Neural cell (in vitro differentiated cells): ENCODE measurements around the gene FERMT2. TPM values are rescaled to one million over a fixed set of nuclear protein-coding genes. Genes with fewer than 3 reads are reported as not detected.

Source experiments
- H2AFZ ChIP-seq: fragments of 200-600, 300-800 bp; sonication (generic), shearing (Covaris generic); 2 replicates; pipeline ENCODE4 v1.6.0; 2014; ENCODE audit warnings: low read depth, mild to moderate bottlenecking, antibody characterized with exemption, low read length, moderate library complexity
- H3F3A ChIP-seq: fragments of 200-600 bp; shearing (Covaris generic); 2 replicates; pipeline ENCODE4 v1.6.1; 2016; ENCODE audit warnings: mild to moderate bottlenecking, moderate library complexity, mixed read lengths, antibody characterized with exemption, low read length; ENCODE audit not compliant: insufficient read depth, poor library complexity, severe bottlenecking
- H3K27ac ChIP-seq: fragments of 200-600, 300-800 bp; sonication (generic), shearing (Covaris generic); 2 replicates; pipeline ENCODE4 v1.5.1; 2014; ENCODE audit warnings: mild to moderate bottlenecking, low read length, moderate library complexity
- H3K27me3 ChIP-seq: fragments of 300-800, 200-600 bp; sonication (generic), shearing (Covaris generic); 2 replicates; pipeline ENCODE4 v1.6.0; 2014; ENCODE audit warnings: mild to moderate bottlenecking, low read depth, low read length, moderate library complexity; ENCODE audit not compliant: insufficient read depth
- H3K36me3 ChIP-seq: fragments of 300-800, 200-600 bp; sonication (generic), shearing (Covaris generic); 2 replicates; pipeline ENCODE4 v1.5.1; 2014; ENCODE audit warnings: mild to moderate bottlenecking, antibody characterized with exemption, low read length, moderate library complexity; ENCODE audit not compliant: insufficient read depth
- H3K4me2 ChIP-seq: fragments of 300-800, 200-600 bp; sonication (generic), shearing (Covaris generic); 2 replicates; pipeline ENCODE4 v1.6.0; 2014; ENCODE audit warnings: mild to moderate bottlenecking, low read length
- H3K4me3 ChIP-seq: fragments of 300-800, 200-600 bp; sonication (generic), shearing (Covaris generic); 2 replicates; pipeline ENCODE4 v1.5.1; 2014; ENCODE audit warnings: mild to moderate bottlenecking, low read length, moderate library complexity
- H3K79me2 ChIP-seq: fragments of 200-600 bp; shearing (Covaris generic); replicated peaks from 2 replicates; pipeline ENCODE4 v1.6.0; 2014; ENCODE audit warnings: mild to moderate bottlenecking, low read length, moderate library complexity; ENCODE audit not compliant: insufficient read depth
- H3K9ac ChIP-seq: fragments of 300-800, 200-600 bp; sonication (generic), shearing (Covaris generic); 2 replicates; pipeline ENCODE4 v1.6.1; 2016; ENCODE audit warnings: mild to moderate bottlenecking, low read length, mixed read lengths
- H3K9me2 ChIP-seq: fragments of 200-600 bp; shearing (Covaris generic); 2 replicates; pipeline ENCODE4 v1.6.1; 2016; ENCODE audit warnings: mild to moderate bottlenecking, low read length, mixed read lengths; ENCODE audit not compliant: insufficient read depth
- H3K9me3 ChIP-seq: fragments of 200-600, 300-800 bp; sonication (generic), shearing (Covaris generic); 2 replicates; pipeline ENCODE4 v1.6.1; 2016; ENCODE audit warnings: mild to moderate bottlenecking, mixed run types, low read length, moderate library complexity, mixed read lengths
- H4K20me1 ChIP-seq: fragments of 200-600 bp; shearing (Covaris generic); 2 replicates; pipeline ENCODE4 v1.6.1; 2016; ENCODE audit warnings: mild to moderate bottlenecking, mixed run types; ENCODE audit not compliant: insufficient read depth
- EP300 ChIP-seq: fragments of 450-650 bp; conservative IDR thresholded peaks from 2 replicates; pipeline ENCODE4 v1.6.1; 2014; ENCODE audit warnings: antibody characterized with exemption, mild to moderate bottlenecking, moderate library complexity; ENCODE audit not compliant: poor library complexity, severe bottlenecking
- EZH2 ChIP-seq: fragments of 200-600, 300-800 bp; shearing (Covaris generic), sonication (generic); IDR thresholded peaks from 2 replicates; pipeline ENCODE4 v1.6.1; 2014; ENCODE audit warnings: antibody characterized with exemption, low read length, borderline replicate concordance, mild to moderate bottlenecking; ENCODE audit not compliant: insufficient read depth, poor library complexity, severe bottlenecking
- MXI1 ChIP-seq: fragments of 450-650 bp; conservative IDR thresholded peaks from 2 replicates; pipeline ENCODE4 v1.6.1; 2014; ENCODE audit warnings: antibody characterized with exemption, mild to moderate bottlenecking; ENCODE audit not compliant: poor library complexity, severe bottlenecking
- POLR2AphosphoS5 ChIP-seq: IDR thresholded peaks from 2 replicates; pipeline ENCODE4 v1.6.1; 2012
- RAD21 ChIP-seq: fragments of 450-650 bp; conservative IDR thresholded peaks from 2 replicates; pipeline ENCODE4 v1.6.1; 2014; ENCODE audit warnings: antibody characterized with exemption, mild to moderate bottlenecking, moderate library complexity
- SMC3 ChIP-seq: fragments of 450-650 bp; conservative IDR thresholded peaks from 2 replicates; pipeline ENCODE4 v1.6.1; 2014; ENCODE audit warnings: antibody characterized with exemption, mild to moderate bottlenecking, moderate library complexity; ENCODE audit not compliant: poor library complexity
- TAF1 ChIP-seq: IDR thresholded peaks from 2 replicates; pipeline ENCODE4 v1.6.1; 2012; ENCODE audit warnings: low read depth
- polyA minus RNA-seq: library from RNA; depleted of rRNA, polyadenylated mRNA; stranded (reverse); fragments of >200 nt; gene quantifications from 2 replicates; pipeline ENCODE4 v1.2.3, GENCODE V29; 2014
- polyA plus RNA-seq: library from polyadenylated mRNA; depleted of rRNA; stranded (reverse); fragments of >200 nt; gene quantifications from 2 replicates; pipeline ENCODE4 v1.2.3, GENCODE V29; 2014
- TF ChIP-seq, protein P1 (sequence below): IDR thresholded peaks from 2 replicates; pipeline ENCODE4 v1.6.1; 2012; ENCODE audit warnings: borderline replicate concordance
- TF ChIP-seq, protein P2 (sequence below): fragments of 450-650 bp; IDR thresholded peaks from 2 replicates; pipeline ENCODE4 v1.5.1; 2014; ENCODE audit warnings: antibody characterized with exemption, mild to moderate bottlenecking, moderate library complexity; ENCODE audit not compliant: poor library complexity, severe bottlenecking

Gene FERMT2, protein sequence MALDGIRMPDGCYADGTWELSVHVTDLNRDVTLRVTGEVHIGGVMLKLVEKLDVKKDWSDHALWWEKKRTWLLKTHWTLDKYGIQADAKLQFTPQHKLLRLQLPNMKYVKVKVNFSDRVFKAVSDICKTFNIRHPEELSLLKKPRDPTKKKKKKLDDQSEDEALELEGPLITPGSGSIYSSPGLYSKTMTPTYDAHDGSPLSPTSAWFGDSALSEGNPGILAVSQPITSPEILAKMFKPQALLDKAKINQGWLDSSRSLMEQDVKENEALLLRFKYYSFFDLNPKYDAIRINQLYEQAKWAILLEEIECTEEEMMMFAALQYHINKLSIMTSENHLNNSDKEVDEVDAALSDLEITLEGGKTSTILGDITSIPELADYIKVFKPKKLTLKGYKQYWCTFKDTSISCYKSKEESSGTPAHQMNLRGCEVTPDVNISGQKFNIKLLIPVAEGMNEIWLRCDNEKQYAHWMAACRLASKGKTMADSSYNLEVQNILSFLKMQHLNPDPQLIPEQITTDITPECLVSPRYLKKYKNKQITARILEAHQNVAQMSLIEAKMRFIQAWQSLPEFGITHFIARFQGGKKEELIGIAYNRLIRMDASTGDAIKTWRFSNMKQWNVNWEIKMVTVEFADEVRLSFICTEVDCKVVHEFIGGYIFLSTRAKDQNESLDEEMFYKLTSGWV
- polyA plus RNA-seq (58.1 and 59.6 TPM in 2 replicates), polyA minus RNA-seq (49.9 and 53.6 TPM in 2 replicates)

DNA sequence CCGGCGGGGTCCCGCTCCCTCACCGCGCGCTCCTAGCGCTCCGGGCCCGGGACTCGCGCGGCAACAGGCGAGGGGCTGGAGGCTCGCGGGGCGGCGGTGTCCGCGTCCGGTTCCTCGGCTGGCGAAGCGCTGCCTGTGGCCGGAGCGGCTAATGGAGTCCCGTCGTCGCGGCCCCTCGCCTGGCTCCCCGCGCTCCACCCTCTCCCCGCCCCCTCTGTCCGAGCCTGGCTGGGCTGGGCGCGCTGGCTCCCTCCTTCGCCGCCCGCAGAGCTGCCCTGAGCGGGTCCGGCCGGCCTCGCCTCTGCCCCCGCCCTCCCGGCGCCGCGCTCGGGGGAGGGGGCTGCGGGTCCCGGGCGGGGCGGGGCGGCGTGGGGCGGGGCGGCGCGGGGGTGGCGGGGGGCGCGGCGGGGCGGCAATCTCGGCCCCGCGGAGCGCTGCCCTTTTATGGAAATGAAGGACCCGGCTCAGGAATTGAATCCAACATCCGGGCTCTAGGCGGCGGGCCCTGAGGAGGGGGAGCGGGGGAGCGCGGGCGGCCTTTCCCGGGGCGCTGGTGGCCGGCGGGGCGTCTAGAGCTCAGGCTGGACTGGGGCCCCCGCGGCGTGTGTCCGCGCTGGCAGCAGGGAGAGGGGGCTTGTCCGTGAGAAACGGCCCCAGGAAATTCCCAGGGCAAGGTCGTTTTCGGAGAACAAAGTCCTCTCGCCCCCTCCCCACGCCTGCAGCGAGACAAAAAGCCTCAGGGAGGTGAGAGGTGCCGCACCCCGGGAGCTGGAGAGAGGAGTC is at the start of gene FERMT2:
Gene FERMT2 (minus strand): TSS at position 153 of the 783 bp plus-strand sequence. CDS start 482 bp downstream, outside the sequence.
- H2AFZ ChIP-seq = peak within 1 kb of the TSS; percentile 73
- TF ChIP-seq, protein P1, sequence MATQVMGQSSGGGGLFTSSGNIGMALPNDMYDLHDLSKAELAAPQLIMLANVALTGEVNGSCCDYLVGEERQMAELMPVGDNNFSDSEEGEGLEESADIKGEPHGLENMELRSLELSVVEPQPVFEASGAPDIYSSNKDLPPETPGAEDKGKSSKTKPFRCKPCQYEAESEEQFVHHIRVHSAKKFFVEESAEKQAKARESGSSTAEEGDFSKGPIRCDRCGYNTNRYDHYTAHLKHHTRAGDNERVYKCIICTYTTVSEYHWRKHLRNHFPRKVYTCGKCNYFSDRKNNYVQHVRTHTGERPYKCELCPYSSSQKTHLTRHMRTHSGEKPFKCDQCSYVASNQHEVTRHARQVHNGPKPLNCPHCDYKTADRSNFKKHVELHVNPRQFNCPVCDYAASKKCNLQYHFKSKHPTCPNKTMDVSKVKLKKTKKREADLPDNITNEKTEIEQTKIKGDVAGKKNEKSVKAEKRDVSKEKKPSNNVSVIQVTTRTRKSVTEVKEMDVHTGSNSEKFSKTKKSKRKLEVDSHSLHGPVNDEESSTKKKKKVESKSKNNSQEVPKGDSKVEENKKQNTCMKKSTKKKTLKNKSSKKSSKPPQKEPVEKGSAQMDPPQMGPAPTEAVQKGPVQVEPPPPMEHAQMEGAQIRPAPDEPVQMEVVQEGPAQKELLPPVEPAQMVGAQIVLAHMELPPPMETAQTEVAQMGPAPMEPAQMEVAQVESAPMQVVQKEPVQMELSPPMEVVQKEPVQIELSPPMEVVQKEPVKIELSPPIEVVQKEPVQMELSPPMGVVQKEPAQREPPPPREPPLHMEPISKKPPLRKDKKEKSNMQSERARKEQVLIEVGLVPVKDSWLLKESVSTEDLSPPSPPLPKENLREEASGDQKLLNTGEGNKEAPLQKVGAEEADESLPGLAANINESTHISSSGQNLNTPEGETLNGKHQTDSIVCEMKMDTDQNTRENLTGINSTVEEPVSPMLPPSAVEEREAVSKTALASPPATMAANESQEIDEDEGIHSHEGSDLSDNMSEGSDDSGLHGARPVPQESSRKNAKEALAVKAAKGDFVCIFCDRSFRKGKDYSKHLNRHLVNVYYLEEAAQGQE = no peak
- TF ChIP-seq SMC3 (no peak), POLR2AphosphoS5 (peak; percentile 62), EZH2 (no peak), RAD21 (no peak), MXI1 (no peak), TAF1 (no peak), EP300 (no peak)
- TF ChIP-seq, protein P2, sequence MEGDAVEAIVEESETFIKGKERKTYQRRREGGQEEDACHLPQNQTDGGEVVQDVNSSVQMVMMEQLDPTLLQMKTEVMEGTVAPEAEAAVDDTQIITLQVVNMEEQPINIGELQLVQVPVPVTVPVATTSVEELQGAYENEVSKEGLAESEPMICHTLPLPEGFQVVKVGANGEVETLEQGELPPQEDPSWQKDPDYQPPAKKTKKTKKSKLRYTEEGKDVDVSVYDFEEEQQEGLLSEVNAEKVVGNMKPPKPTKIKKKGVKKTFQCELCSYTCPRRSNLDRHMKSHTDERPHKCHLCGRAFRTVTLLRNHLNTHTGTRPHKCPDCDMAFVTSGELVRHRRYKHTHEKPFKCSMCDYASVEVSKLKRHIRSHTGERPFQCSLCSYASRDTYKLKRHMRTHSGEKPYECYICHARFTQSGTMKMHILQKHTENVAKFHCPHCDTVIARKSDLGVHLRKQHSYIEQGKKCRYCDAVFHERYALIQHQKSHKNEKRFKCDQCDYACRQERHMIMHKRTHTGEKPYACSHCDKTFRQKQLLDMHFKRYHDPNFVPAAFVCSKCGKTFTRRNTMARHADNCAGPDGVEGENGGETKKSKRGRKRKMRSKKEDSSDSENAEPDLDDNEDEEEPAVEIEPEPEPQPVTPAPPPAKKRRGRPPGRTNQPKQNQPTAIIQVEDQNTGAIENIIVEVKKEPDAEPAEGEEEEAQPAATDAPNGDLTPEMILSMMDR = peak; percentile 4
- peak within 1 kb of the TSS; percentile 76 for H3K27ac ChIP-seq
- peaks cover 39% of the 10 kb centered on the region for H3K79me2 ChIP-seq
- H3K4me3 ChIP-seq = peak within 1 kb of the TSS; percentile 83
- peak within 1 kb of the TSS; percentile 87 for H3K9ac ChIP-seq
- H3K9me3 ChIP-seq = no peaks in the 10 kb centered on the region
- no peaks in the 10 kb centered on the region for H3K9me2 ChIP-seq
- peak within 1 kb of the TSS; percentile 98 for H3K4me2 ChIP-seq
- no peaks in the 10 kb centered on the region for H4K20me1 ChIP-seq
- peaks cover 3% of the 10 kb centered on the region for H3F3A ChIP-seq
- no peaks in the 10 kb centered on the region for H3K36me3 ChIP-seq
- H3K27me3 ChIP-seq = no peaks in the 10 kb centered on the region
